HCT116 (cell line): ENCODE data around the gene NKAIN4. TPM values are rescaled to one million over a fixed set of nuclear protein-coding genes. Genes with fewer than 3 reads are reported as not detected.

Source experiments
- ATAC-seq: fragments of 200-7000 bp; cut with Tn5 transposase; 2 replicates; pipeline ENCODE4 v1.9.1; 2020; ENCODE audit warnings: mild to moderate bottlenecking, moderate library complexity
- BruUV-seq: library from RNA; stranded (reverse); fragments of 400-500 nt; replicated peaks from 2 replicates; lab custom pipeline; 2021; lab: Mats Ljungman, UMichigan
- CTCF ChIA-PET: fragments of 300-600 bp; sonication (Branson Sonifier 250); formaldehyde crosslinking; loops from one replicate; lab custom pipeline; 2021; ENCODE audit warnings: antibody characterized with exemption; lab: Charles Lee
- POLR2A ChIA-PET: fragments of 300-600, 350-600 bp; sonication (Branson Sonifier 250); formaldehyde crosslinking; loops from one replicate; lab custom pipeline; 2021; ENCODE audit warnings: antibody characterized with exemption; lab: Charles Lee
- RAD21 ChIA-PET, 2 experiments: fragments of 300-600 bp; sonication (Branson Sonifier 250); formaldehyde crosslinking; loops; one replicate each; lab custom pipeline; 2023; ENCODE audit warnings: low total read pairs in 2 of 2; ENCODE audit not compliant: uncharacterized antibody in 2 of 2, unreplicated experiment in 2 of 2, low non-redundant PET in 1 of 2; lab: Charles Lee
- DNase-seq: peaks from one replicate; pipeline ENCODE4 v3.0.0-alpha.2; 2010; ENCODE audit warnings: low read depth, low spot score
- H2AFZ ChIP-seq: fragments of 200-600 bp; shearing (Covaris generic), sonication (generic); 2 replicates; pipeline ENCODE4 v1.6.1; 2017; ENCODE audit warnings: low read depth, mixed run types, mixed read lengths, antibody characterized with exemption, low read length; ENCODE audit not compliant: poor library complexity, severe bottlenecking
- H3K27ac ChIP-seq: 2 replicates; pipeline ENCODE4 v1.5.1; 2012; ENCODE audit warnings: low read depth, low read length
- H3K27me3 ChIP-seq: fragments of 200-600 bp; sonication (generic); 2 replicates; pipeline ENCODE4 v1.6.1; 2016; ENCODE audit warnings: mixed run types, low read length, mixed read lengths; ENCODE audit not compliant: insufficient read depth
- H3K36me3 ChIP-seq, 2 experiments: fragments of 200-500 bp in 1 of 2; fragments of 200-600 bp in 1 of 2; sonication (Bioruptor generic) in 1 of 2; sonication (generic) in 1 of 2; 2 replicates each; pipeline versions ENCODE4 v1.5.1 to v1.6.1; 2014 to 2016; ENCODE audit warnings: low read length in 2 of 2, inconsistent platforms in 1 of 2, mixed read lengths in 1 of 2, mixed run types in 1 of 2; ENCODE audit not compliant: insufficient read depth in 2 of 2, control insufficient read depth in 1 of 2
- H3K4me1 ChIP-seq, 2 experiments: fragments of 200-600 bp in 1 of 2; sonication (generic) in 1 of 2; 2 replicates each; pipeline versions ENCODE4 v1.5.1 to v1.6.1; 2012 to 2017; ENCODE audit warnings: low read length in 2 of 2, inconsistent platforms in 1 of 2, mild to moderate bottlenecking in 1 of 2, mixed read lengths in 1 of 2, mixed run types in 1 of 2, moderate library complexity in 1 of 2; ENCODE audit not compliant: insufficient read depth in 2 of 2, control insufficient read depth in 1 of 2
- H3K4me2 ChIP-seq: fragments of 200-600 bp; sonication (generic); 2 replicates; pipeline ENCODE4 v1.6.1; 2017; ENCODE audit warnings: mixed run types, low read length, mixed read lengths
- H3K4me3 ChIP-seq, 2 experiments: fragments of 200-600 bp in 1 of 2; sonication (generic) in 1 of 2; replicated peaks in 1 of 2; 2 replicates each; pipeline ENCODE4 v1.5.1; 2011 to 2016; ENCODE audit warnings: low read length in 2 of 2, control low read depth in 1 of 2, low read depth in 1 of 2, mild to moderate bottlenecking in 1 of 2, mixed read lengths in 1 of 2, mixed run types in 1 of 2
- H3K79me2 ChIP-seq: fragments of 200-600 bp; sonication (generic); 2 replicates; pipeline ENCODE4 v1.6.1; 2017; ENCODE audit warnings: mild to moderate bottlenecking, mixed run types, low read length, moderate library complexity, mixed read lengths; ENCODE audit not compliant: insufficient read depth
- H3K9ac ChIP-seq: fragments of 200-600 bp; sonication (generic); 2 replicates; pipeline ENCODE4 v1.6.1; 2016; ENCODE audit warnings: low read length, mixed read lengths
- H3K9me2 ChIP-seq: fragments of 200-600 bp; sonication (generic), shearing (Covaris generic); 2 replicates; pipeline ENCODE4 v1.6.1; 2017; ENCODE audit warnings: mixed run types, mild to moderate bottlenecking, moderate library complexity; ENCODE audit not compliant: insufficient read depth
- H3K9me3 ChIP-seq, 2 experiments: fragments of 200-500 bp in 1 of 2; fragments of 200-600 bp in 1 of 2; sonication (Bioruptor generic) in 1 of 2; sonication (generic) in 1 of 2; 2 replicates each; pipeline ENCODE4 v1.6.1; 2014 to 2017; ENCODE audit warnings: low read length in 2 of 2, mixed read lengths in 2 of 2, inconsistent platforms in 1 of 2, low read depth in 1 of 2, mild to moderate bottlenecking in 1 of 2, mixed run types in 1 of 2, moderate library complexity in 1 of 2; ENCODE audit not compliant: control insufficient read depth in 1 of 2, insufficient read depth in 1 of 2
- H4K20me1 ChIP-seq: fragments of 200-600 bp; sonication (generic), shearing (Covaris generic); 2 replicates; pipeline ENCODE4 v1.6.1; 2017; ENCODE audit warnings: mixed run types, mild to moderate bottlenecking, moderate library complexity; ENCODE audit not compliant: insufficient read depth
- CBX3 ChIP-seq: IDR thresholded peaks from 2 replicates; pipeline ENCODE4 v1.6.1; 2012; ENCODE audit warnings: low read depth
- CEBPB ChIP-seq: IDR thresholded peaks from 2 replicates; pipeline ENCODE4 v1.6.1; 2012; ENCODE audit warnings: low read depth
- EGR1 ChIP-seq: IDR thresholded peaks from 2 replicates; pipeline ENCODE4 v1.6.1; 2012; ENCODE audit warnings: low read depth
- EZH2 ChIP-seq: fragments of 200-600 bp; sonication (generic); IDR thresholded peaks from 2 replicates; pipeline ENCODE4 v1.6.1; 2017; ENCODE audit warnings: antibody characterized with exemption, mixed run types
- EZH2phosphoT487 ChIP-seq: fragments of 200-600 bp; IDR thresholded peaks from 2 replicates; pipeline ENCODE4 v1.6.1; 2018; ENCODE audit warnings: antibody characterized with exemption, borderline replicate concordance
- FOSL1 ChIP-seq: IDR thresholded peaks from 2 replicates; pipeline ENCODE4 v1.6.1; 2012; ENCODE audit warnings: low read depth
- JUND ChIP-seq: IDR thresholded peaks from 2 replicates; pipeline ENCODE4 v1.6.1; 2012
- POLR2AphosphoS5 ChIP-seq: IDR thresholded peaks from 2 replicates; pipeline ENCODE4 v1.6.1; 2011; ENCODE audit warnings: mild to moderate bottlenecking, low read depth, low read length, moderate library complexity
- REST ChIP-seq: IDR thresholded peaks from 2 replicates; pipeline ENCODE4 v1.6.1; 2012; ENCODE audit warnings: low read depth
- SIN3A ChIP-seq: IDR thresholded peaks from 2 replicates; pipeline ENCODE4 v1.6.1; 2012; ENCODE audit warnings: low read depth
- SRF ChIP-seq: IDR thresholded peaks from 2 replicates; pipeline ENCODE4 v1.6.1; 2012; ENCODE audit warnings: low read depth
- TCF7L2 ChIP-seq: IDR thresholded peaks from 2 replicates; pipeline ENCODE4 v1.7.0; 2011; ENCODE audit warnings: borderline replicate concordance, inconsistent platforms; ENCODE audit not compliant: insufficient read depth, insufficient read length; ENCODE audit errors: extremely low read depth
- YY1 ChIP-seq: IDR thresholded peaks from 2 replicates; pipeline ENCODE4 v1.6.1; 2011; ENCODE audit warnings: low read length, low read depth, moderate library complexity, mild to moderate bottlenecking; ENCODE audit not compliant: insufficient replicate concordance; ENCODE audit errors: extremely low read depth
- ZBTB33 ChIP-seq: IDR thresholded peaks from 2 replicates; pipeline ENCODE4 v1.6.1; 2011; ENCODE audit warnings: mild to moderate bottlenecking, low read length, moderate library complexity; ENCODE audit not compliant: insufficient replicate concordance; ENCODE audit errors: extremely low read depth
- ZFX ChIP-seq: fragments of 450-650 bp; IDR thresholded peaks from 2 replicates; pipeline ENCODE4 v1.6.1; 2017
- ZNF274 ChIP-seq: fragments of 200-500 bp; sonication (Bioruptor generic); IDR thresholded peaks from 2 replicates; pipeline ENCODE4 v1.6.1; 2014; ENCODE audit warnings: mild to moderate bottlenecking, low read depth, low read length, inconsistent platforms
- intact Hi-C: fragments of 100-400 bp; cut with micrococcal nuclease; formaldehyde crosslinking; loops from 2 replicates; pipeline ENCODE4 v1.10.0; 2022
- total RNA-seq: library from RNA; stranded (reverse); gene quantifications from one replicate; pipeline ENCODE4 v1.2.1, GENCODE V29; 2021; ENCODE audit not compliant: unreplicated experiment
- TF ChIP-seq, protein P1 (sequence below), 3 experiments: fragments of 200-600 bp in 1 of 3; sonication (generic) in 1 of 3; IDR thresholded peaks in 2 of 3; conservative IDR thresholded peaks in 1 of 3; 2 replicates each; pipeline ENCODE4 v1.5.1; 2012 to 2017; ENCODE audit warnings: low read depth in 2 of 3, low read length in 2 of 3, antibody characterized with exemption in 1 of 3, borderline replicate concordance in 1 of 3, control low read depth in 1 of 3, mild to moderate bottlenecking in 1 of 3, mixed read lengths in 1 of 3, mixed run types in 1 of 3, moderate library complexity in 1 of 3; ENCODE audit not compliant: insufficient read depth in 1 of 3

Gene NKAIN4
- total RNA-seq, 1 experiment from 2014 or later = not detected

- POLR2A ChIA-PET = interaction anchor here (1.2 kb wide), 1 partner anchor 44 kb away, joined by 3 read pairs; the partner anchor contains the start of gene ARFGAP1
- RAD21 ChIA-PET = no interaction called here
- intact Hi-C loops = no loop called here
- TF ChIP-seq TCF7L2 = no peak
- no peak for TF ChIP-seq SIN3A
- TF ChIP-seq ZNF274 = no peak
- no peak for TF ChIP-seq EZH2phosphoT487
- no peak for TF ChIP-seq FOSL1
- TF ChIP-seq CEBPB = no peak
- no peak for TF ChIP-seq ZFX
- TF ChIP-seq ZBTB33 = no peak
- TF ChIP-seq CBX3 = no peak
- no peak for TF ChIP-seq POLR2AphosphoS5
- TF ChIP-seq EZH2 = no peak
- TF ChIP-seq JUND = no peak
- TF ChIP-seq, protein P1, sequence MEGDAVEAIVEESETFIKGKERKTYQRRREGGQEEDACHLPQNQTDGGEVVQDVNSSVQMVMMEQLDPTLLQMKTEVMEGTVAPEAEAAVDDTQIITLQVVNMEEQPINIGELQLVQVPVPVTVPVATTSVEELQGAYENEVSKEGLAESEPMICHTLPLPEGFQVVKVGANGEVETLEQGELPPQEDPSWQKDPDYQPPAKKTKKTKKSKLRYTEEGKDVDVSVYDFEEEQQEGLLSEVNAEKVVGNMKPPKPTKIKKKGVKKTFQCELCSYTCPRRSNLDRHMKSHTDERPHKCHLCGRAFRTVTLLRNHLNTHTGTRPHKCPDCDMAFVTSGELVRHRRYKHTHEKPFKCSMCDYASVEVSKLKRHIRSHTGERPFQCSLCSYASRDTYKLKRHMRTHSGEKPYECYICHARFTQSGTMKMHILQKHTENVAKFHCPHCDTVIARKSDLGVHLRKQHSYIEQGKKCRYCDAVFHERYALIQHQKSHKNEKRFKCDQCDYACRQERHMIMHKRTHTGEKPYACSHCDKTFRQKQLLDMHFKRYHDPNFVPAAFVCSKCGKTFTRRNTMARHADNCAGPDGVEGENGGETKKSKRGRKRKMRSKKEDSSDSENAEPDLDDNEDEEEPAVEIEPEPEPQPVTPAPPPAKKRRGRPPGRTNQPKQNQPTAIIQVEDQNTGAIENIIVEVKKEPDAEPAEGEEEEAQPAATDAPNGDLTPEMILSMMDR (IDR thresholded peaks at IDR 0.05 in 2 of 3, conservative IDR thresholded peaks at IDR 0.05 in 1 of 3; ENCODE audit: borderline replicate concordance in 1 of 3, insufficient read depth in 1 of 3, low read depth in 2 of 3, low read length in 2 of 3) = no peak
- no peak for TF ChIP-seq SRF
- TF ChIP-seq YY1 = no peak
- TF ChIP-seq EGR1 = no peak
- no peak for TF ChIP-seq REST
- H4K20me1 ChIP-seq = no peaks in the 10 kb centered on the region
- H2AFZ ChIP-seq = no peak overlapping the region
- no peaks in the 10 kb centered on the region for H3K36me3 ChIP-seq
- ATAC-seq (no peak), DNase-seq (no peak)
- BruUV-seq = no TSS peak
- H3K4me2 ChIP-seq = no peak overlapping the region
- no peak overlapping the region for H3K4me3 ChIP-seq
- no peak overlapping the region for H3K9ac ChIP-seq
- H3K4me1 ChIP-seq = peaks cover 43 to 65% of the 10 kb centered on the region in 2 experiments
- H3K27me3 ChIP-seq = no peaks in the 10 kb centered on the region
- CTCF ChIA-PET = no interaction called here
- H3K27ac ChIP-seq = no peak overlapping the region
- no peaks in the 10 kb centered on the region for H3K79me2 ChIP-seq
- no peaks in the 10 kb centered on the region for H3K9me3 ChIP-seq
- no peaks in the 10 kb centered on the region for H3K9me2 ChIP-seq
Observed at GRCh38 chr20:63228806-63229205, 25.5 kb downstream of the NKAIN4 start.
